NCI-H446 (cell line): ENCODE data around the gene AP2A1.

Experiments used
- DNase-seq, 2 experiments: peaks; one replicate each; lab custom pipeline; 2025; lab: John Stamatoyannopoulos, UW

The AP2A1 gene

DNA sequence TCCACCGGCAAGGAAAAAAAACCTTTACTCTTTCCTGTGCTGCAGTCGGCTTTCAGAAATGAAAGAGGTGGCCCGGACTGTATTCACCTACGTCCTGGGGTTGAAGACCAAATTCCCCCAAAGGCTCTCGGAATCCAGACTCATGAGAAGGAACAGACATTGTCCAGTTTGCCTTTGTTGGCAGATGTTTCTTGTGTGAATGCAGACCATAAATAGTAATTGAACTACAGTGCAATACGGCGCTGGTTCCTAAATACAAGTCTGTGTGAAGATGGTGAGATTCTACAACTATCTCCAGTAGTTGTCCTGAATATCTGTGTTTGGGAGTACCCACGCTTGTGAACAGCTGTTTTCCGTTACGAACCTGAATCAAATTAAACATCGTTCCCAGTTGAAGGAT, 72.9 kb downstream of the AP2A1 start:
- no peak for DNase-seq

DNA sequence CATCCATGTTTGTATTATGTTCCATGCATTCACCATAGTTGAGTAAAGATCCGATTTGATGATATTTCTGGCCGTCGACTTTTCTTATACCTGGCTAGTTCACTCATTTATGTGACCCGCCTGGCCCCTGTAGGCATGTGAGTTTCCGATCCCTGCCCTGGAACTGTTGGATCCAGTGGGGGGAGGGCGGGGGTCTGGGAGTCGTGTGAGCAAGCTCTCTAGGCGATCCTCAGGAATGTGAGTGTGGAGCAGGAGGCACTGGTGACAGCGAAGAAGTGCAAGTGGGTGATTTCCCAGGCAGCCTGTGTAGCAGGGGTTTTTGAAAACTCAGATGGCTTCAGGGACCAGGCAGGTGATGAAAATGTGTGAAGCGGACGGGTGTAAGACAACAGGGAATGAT, 73.5 kb downstream of the AP2A1 start:
- DNase-seq: no peak

DNA sequence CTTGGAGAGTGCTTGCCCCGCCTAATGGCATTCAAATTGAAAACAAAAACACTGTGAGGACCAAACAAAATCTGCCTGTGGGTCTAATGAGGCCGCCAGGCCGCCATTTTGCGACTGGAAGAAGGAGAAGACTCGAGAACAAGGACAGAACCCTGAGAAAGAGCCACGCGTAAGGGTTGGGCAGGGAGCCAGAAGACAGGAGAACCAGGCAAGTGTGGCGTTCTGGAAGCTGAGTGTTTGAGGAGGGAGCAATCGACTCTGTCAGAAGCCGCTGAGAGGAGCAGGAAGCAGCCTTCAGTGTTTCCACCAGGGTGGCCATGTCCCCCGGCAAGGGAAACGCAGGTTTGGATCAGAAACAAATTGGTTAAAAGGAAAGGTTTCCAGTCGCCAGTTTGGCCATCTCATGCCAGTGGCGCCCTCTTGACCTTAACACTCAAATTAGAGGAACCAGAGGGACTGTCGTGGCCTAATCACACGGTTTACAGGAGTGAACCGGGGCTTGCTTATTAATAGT, 74.0 kb downstream of the AP2A1 start:
- DNase-seq: no peak

DNA sequence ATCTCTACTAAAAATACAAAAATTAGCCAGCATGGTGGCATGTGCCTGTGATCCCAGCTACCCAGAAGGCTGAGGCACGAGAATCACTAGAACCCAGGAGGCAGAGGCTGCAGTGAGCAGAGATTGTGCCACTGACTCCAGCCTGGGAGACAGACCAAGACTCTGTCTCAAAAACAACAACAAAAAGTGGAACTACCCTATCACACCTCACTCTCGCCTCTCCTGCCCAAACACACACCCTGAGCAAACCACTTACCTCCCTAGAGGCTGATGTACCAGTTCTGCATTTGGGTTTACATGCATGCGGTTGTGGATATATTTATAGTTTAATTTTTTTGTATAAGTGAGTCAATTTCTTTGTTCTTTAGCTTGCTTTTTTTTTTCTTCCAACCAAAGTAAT, 76.5 kb downstream of the AP2A1 start:
- DNase-seq: no peak

DNA sequence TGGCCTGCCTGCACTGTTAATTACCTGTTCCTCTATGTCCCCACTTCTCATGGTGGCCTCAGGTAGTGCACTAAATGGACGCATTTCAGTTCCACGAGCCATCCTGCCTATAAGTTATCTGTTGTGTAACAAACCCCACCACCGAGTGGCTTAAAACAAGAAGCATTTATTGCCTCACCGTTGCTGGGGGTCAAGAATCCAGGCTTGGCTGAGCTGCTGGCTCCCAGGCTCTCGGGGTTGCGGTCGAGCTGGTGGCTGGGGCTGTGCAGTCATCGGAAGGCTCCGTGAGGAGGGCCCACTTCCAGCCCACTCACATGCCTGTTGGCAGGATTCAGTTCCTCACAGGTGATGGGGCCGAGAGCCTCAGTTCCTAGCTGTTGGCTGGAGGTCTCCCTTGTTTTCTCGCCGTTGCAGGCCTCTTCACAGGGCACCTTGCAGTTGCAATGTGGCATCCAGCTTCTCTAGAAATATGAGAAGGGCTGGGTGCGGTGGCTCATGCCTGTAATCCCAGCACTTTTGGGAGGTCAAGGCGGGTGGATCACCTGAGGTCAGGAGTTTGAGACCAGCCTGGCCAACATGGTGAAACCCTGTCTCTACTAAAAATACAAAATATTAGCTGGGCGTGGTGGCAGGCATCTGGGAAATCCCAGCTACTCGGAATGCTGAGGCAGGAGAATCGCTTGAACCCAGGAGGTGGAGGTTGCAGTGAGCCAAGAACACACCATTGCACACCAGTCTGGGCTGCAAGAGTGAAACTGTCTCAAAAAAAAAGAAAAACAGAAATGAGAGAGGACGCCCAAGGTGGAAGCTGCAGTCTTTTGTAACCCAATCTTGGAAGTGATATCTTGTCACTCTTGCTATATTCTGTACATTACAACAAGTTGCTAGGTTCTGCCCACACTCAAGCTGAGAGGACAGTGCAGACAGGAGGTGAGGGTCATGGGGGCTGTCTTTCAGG, 77.6 kb downstream of the AP2A1 start:
- DNase-seq: no peak

DNA sequence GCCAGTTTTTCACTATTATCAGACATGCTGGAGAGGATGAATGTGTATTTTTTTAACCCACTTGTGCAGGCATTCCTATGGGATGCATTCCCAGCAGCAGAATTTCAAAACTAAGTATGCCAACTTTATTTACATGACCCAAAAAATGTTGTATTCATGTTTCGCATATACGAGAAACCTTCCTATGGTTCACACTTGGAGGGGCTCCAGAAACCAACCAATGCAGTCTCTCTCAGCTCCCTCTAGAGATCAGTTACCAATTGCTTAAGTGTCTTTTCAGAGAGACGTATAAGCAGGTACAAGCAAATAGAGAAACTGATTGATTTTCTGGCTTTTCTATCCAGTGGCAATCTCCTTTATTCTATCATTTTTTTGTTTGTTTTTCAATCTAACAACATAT, 78.6 kb downstream of the AP2A1 start:
- DNase-seq: no peak

DNA sequence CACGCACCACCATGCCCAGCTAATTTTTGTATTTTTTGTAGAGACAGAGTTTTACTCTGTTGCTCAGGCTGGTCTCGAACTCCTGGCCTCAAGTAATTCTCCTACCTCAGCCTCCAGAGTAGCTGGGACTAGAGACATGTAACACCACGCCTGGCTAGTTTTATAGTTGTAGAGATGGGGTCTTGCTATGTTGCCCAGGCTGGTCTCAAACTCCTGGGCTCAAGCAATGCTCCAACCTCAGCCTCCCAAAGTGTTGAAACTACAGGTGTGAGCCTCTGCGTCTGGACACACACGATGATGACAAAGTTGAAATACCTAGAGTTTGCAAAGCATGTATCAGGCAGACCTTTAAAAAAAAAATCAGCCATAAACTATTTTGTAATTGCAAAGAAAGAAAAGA, 79.6 kb downstream of the AP2A1 start:
- DNase-seq: no peak

DNA sequence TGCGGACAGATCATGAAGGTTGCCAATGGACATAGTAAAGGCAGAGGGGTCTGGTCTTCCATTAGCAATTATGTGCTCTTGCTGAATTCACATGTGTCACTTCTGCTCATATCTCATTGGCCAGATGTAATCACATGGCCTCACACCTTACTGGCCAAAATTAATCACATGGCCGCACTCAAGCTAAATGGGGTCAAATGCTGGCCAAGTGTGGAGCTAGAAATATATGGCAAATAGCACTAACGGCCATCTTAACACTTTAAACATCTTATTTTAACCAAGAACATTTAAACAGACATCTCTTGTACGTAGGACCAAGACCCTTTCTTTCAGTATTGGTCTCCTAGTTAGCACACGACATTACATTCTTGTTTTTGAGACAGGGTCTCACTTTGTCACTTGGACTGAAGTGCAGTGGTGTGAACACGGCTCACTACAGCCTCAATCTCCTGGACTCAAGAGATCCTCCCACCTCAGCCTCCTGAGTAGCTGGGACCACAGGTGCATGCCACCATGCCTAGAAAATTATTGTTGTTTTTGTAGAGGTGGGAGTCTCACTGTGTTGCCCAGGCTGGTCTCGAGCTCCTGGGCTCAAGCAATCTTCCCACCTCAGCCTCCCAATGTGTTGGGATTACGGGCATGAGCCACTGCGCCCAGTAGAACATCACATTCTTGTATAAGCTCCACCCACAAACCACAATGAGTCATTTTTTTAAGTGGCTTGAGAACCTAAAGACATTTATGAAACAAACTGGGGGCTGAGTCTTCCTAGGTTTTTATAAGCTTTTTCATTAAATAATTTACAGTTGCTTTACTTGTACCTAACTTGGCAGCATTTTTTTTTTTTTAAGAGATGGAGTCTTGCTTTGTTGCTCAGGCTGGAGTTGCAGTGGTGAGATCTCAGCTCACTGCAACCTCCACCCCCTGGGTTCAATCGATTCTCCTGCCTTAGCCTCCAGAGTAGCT, 81.2 kb downstream of the AP2A1 start:
- no peak for DNase-seq

DNA sequence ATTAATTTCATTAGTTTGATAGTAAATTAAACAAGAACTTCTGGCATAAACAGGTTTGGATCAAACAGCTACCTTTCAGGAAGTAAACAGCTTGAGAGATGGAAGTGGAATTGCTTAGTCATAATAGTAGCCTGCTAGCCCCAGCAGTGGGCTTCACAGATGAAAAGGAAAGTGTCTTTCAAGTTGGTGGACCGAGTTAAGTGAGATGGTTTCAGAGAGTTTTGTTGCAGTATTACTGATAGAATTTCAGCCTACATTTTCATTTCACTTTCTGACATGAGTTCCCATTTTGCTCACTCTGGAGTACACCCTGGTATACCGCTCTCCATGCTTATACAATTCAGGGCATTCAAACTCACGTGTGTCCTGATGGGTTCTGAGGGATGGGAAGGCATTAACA, 82.1 kb downstream of the AP2A1 start:
- no peak for DNase-seq

DNA sequence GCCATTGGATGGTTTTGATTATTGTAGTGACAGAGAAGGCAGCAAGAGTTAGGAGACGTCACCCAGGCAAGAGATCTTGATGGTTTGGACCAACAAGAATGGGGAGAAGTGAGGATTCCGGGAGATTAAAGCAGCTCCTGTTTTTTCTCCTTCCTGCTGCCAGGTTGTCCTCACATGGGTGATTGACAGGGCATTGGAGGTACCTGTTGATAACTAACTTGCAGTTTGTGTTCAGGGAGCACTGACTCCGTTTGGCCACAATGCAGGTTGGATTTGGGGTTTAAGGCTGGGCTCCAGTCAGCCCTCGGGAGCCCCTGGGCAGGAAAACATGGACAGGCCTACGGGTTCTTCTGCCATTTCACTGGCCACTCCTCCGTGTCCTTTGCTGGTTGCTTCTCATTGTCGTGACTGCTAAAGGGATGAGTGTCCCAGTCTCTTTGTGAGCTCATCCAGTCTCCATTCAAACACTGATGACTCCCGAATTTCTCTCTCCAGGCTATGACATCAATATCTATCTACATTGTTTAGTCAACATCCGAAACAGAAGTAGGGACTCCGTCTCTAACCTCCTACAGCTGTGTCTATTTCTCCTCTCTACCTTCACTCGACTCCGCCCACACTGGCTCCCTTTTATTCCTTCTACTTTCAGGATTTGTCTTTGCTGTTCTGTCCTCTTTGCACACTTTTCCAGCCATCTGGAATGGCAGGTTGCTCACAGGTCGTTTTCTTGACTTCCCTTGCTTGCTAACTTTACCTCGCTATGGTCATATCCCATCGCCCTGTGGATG, 82.8 kb downstream of the AP2A1 start:
- no peak for DNase-seq

DNA sequence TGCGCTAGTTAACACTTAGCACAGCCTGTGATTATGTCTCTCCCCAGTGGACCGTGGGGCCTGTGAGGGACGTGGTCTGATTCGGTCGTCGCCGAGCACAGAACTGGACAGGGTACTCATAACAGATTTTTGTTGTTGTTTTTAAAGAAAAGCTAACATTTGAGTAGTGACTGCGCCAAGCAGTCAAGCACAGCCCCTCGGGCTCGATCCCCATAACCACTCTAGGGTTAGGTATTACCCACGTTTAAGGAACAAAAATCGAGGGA, 83.4 kb downstream of the AP2A1 start:
- no peak for DNase-seq

DNA sequence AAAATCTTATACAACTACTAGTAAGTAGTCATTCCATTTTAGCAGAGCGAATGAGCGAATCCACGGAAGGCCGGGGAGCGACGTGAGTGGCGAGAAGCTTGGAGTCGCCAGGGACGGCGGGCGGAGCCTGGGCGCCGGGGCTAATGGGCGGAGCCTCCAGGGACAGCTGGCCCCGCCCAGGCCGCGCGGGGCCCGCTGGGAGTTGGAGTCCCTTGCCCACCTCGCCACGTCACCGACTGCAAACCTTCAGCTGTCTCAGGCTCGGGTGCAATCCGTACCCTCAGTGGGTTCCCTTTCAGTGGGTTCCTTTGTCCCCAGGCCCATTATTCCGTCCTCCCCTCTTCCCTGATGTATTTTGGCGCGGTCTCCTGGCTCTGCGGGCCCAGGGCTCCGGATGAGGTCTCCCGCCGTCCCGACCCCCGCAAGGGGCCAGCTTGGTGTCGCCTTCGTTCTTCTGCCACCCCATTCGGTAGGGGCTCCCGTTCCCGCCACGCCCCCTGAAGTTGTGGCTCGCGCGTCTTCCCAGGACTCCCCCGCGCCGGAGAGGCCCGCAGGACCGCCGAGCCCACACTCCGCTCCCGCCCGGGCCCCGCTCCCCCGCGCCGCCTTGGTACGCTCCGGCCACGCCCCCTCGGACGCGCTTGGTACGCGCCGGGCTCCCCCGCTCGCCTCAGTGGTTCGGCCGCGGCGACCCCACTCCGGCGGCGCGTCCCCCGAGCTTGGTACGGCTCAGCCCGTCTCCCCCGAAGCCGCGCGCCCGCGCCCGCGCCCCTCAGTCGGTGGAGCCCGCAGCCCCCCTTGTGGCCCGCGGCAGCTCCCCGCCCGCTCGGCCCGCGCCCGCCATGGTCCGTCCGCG, 83.9 kb downstream of the AP2A1 start, which contains the start of gene PTOV1:
TSS of gene PTOV1 (plus strand) at position 673 of the 856 bp plus-strand sequence.
- DNase-seq: peak; percentile 91 to 98

DNA sequence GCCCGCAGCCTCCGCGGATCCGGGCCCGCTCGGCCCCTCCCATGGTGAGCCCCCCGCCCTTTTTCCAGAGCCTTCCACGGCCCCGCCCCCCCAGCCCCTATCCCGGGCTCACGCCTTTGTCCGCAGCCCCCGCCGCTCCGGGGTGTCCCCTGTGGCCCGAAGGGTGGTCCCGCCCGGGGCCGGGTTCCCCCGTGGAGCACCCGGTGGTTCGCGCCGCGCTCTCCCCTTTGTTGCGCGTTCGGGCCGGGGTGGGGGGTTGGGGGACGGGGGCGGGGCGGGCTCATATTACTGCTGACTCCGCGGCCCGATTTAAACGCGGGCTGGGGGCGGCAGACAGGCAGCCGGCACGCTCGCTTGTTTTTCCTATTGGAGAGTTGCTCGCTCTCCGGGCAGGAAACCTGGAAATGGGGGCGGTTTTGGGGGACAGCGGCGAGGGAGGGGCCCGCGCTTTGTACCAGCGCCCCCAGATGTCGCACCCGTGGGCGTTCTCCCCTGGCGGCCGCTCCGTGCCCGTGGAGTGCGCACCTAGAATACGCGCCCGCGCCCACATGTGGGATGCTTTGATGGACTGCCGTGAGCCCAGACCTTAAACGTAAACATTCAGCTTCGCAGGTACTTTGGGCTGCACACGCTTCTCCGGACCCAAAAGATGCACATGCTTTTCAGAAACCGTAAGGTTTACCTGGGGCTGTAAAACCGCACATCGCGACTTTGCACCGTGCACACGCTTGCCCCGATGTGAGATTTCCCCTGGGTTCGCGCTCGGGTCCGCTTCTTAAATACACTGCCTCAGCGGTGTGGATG, 84.9 kb downstream of the AP2A1 start:
- peak in 1 of 2 experiments; percentile 51 for DNase-seq

DNA sequence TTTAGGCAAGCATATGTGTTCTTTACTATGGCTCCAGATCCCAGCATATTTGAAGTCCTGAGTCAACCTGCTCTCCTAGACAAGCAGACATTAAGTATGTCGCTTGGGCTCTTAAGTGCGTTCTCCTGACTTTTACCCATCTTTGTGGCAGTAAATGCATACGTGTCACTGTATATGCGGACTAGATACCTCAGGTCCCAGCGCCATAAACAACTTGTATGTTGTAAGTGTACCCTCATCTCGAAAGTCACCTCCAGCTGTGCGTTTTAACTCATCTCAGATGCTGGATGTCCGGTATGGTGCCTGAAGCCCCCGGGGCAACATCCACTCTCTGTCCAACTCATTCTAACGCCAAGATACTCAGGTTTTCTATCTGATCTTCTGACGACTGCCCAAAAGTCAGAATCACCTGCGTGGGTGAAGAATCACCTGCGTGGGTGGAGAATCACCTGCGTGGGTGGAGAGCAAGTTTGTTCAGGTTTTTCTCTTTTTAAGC, 85.9 kb downstream of the AP2A1 start:
- DNase-seq: no peak

DNA sequence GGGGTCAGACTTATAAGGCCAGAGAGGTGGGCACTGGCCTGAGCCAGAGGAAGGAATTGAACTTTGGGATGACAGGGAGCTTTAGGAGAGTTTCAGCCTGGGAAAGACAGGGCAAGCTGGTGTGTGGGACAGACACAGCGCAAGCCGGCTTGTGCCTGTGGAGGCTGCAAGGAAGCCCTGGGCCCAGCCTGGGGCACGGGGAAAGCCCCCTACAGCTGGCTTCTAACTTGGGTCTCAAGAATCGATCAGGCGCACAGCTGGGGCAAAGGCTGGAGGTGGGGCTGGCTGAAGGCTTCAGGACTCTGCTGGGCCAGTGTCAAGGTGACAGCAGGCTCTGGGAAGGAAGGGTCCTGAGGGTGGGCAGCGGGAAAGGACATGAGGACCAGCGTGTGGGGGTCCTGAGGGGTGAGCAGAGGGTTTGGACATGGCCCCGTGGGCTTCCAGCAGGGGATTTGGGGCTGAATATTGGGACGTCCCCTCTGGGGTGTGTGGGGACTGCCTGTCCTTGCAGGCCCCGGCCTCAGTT, 87.1 kb downstream of the AP2A1 start:
- no peak for DNase-seq

DNA sequence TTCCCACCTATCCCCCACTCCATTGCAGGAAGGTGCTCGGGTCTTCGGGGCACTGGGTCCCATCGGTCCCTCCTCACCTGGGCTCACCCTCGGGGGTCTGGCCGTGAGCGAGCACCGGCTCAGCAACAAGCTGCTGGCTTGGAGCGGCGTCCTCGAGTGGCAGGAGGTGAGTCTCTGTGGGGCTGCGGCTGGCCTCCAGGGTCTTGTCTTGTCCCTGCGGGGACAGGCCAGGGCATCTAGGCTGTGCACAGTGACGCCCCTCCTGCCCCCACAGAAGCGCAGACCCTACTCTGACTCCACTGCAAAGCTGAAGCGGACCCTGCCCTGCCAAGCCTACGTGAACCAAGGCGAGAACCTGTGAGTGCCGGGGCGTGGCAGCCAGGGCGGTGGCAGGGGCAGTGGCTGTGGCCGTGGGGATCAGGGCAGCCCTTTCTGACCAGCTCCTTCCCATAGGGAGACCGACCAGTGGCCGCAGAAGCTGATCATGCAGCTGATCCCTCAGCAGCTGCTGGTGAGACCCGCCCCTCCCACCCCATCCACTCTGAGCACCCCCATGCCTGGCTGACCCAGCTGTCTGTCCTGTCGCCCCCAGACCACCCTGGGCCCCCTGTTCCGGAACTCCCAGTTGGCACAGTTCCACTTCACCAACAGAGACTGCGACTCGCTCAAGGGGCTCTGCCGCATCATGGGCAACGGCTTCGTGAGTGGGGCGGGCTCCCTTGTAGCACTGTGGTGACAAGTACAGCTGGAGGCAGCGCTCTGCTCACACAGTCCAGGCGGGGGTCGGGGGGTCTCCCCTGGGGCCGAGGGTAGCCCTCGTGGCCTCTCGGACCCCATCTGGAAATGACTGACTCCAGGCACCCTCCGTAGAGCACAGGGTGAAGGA, 87.8 kb downstream of the AP2A1 start:
- DNase-seq: no peak

DNA sequence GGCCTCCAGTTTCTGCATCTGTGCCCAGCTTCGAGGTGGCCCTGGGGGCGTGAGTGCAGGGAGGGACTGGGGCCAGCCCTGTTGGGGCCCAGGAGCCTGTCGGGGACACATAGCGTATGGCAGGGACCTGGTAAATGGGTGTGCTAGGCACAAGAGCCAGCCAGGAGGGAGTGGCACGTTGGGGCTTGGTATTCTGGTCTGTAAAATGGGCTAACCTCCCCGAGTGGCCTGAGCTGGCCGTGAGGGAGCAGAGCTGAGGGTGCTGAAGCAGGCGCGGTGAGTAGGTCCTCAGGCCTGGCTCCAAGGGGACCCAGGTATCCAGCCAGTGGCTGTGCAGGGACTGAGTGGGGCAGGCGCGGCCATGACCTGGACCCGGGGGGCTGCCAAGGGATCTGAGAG, 88.5 kb downstream of the AP2A1 start:
- no peak for DNase-seq

DNA sequence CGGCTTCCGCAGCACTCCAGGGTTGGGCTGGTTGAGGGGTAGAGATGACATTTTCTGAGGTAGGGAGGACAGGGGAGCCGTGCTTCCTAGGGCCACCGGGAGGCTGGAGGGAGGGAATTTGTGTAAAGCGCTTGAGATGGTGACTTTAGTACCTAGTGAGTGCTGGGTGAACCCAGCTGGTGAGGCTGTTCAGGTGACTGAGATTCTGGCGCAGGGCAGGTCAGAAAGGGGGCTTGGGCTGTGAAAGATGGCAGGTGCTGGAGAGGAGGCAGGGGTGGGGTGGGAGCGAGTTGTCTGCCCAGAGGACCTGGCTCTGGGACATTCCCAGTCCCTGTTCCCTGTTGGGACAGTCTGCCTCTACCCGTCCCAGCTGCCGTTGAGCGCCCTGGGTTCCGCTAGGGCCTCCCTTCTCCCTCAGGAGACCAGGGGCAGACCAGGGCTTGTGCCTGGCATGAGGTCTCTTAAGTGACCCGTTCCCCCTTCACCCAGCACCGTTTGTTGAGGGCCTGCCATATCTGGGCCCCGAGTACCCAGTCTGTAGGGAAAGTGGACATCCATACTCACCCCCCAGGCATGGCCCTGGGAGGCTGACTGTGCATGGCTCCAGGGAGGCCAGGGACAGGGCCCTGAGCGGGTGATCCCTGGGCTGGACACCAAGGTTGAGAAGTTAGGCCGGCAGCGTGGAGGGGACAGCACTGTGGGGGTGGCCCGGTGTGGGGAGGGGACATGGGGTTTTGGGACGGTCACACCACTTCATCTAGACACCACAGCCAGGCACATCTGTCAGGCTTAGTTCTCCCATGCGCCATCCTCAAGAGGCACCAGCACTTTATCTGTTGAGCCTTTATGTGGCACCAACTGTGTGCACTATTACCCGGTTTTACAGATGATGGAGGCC, 89.1 kb downstream of the AP2A1 start:
- DNase-seq: no peak
